GM23248 (cell line): Measurements from ENCODE around the gene BTNL9. TPM values are rescaled to one million over a fixed set of nuclear protein-coding genes. Genes with fewer than 3 reads are reported as not detected.

ENCODE experiments used
- DNase-seq: peaks from one replicate; pipeline ENCODE4 v3.0.0-alpha.2; 2015
- H2AFZ ChIP-seq: fragments of 200-600 bp; sonication (generic); 2 replicates; pipeline ENCODE4 v1.6.1; 2016; ENCODE audit warnings: antibody characterized with exemption
- H3F3A ChIP-seq: fragments of 200-600 bp; sonication (generic); 2 replicates; pipeline ENCODE4 v1.6.1; 2016; ENCODE audit warnings: mild to moderate bottlenecking, antibody characterized with exemption, mixed run types; ENCODE audit not compliant: insufficient read depth
- H3K27ac ChIP-seq: fragments of 200-600 bp; sonication (generic); 2 replicates; pipeline ENCODE4 v1.5.1; 2016; ENCODE audit warnings: mild to moderate bottlenecking
- H3K27me3 ChIP-seq: fragments of 200-600 bp; sonication (generic); replicated peaks from 2 replicates; pipeline ENCODE4 v1.6.1; 2016; ENCODE audit warnings: mild to moderate bottlenecking; ENCODE audit not compliant: insufficient read depth
- H3K36me3 ChIP-seq: fragments of 200-600 bp; sonication (generic); 2 replicates; pipeline ENCODE4 v1.6.1; 2016; ENCODE audit warnings: low read depth, mild to moderate bottlenecking
- H3K4me1 ChIP-seq: fragments of 200-600 bp; sonication (generic); 2 replicates; pipeline ENCODE4 v1.6.1; 2016; ENCODE audit warnings: mild to moderate bottlenecking; ENCODE audit not compliant: insufficient read depth
- H3K4me2 ChIP-seq: fragments of 200-600 bp; sonication (generic); one replicate; pipeline ENCODE4 v1.6.1; 2016; ENCODE audit warnings: mild to moderate bottlenecking; ENCODE audit not compliant: unreplicated experiment
- H3K4me3 ChIP-seq: fragments of 200-600 bp; sonication (generic); 2 replicates; pipeline ENCODE4 v1.5.1; 2016; ENCODE audit warnings: mild to moderate bottlenecking
- H3K79me2 ChIP-seq: fragments of 200-600 bp; sonication (generic); 2 replicates; pipeline ENCODE4 v1.6.1; 2016; ENCODE audit warnings: mild to moderate bottlenecking; ENCODE audit not compliant: insufficient read depth
- H3K9ac ChIP-seq: fragments of 200-600 bp; sonication (generic); 2 replicates; pipeline ENCODE4 v1.6.1; 2016; ENCODE audit warnings: mild to moderate bottlenecking
- H3K9me2 ChIP-seq: fragments of 200-600 bp; sonication (generic); 2 replicates; pipeline ENCODE4 v1.6.1; 2016; ENCODE audit warnings: mixed run types, mild to moderate bottlenecking, moderate library complexity; ENCODE audit not compliant: insufficient read depth
- H3K9me3 ChIP-seq: fragments of 200-600 bp; sonication (generic); one replicate; pipeline ENCODE4 v1.6.1; 2017; ENCODE audit warnings: low read depth
- H4K20me1 ChIP-seq: fragments of 200-600 bp; sonication (generic); 2 replicates; pipeline ENCODE4 v1.6.0; 2016; ENCODE audit not compliant: insufficient read depth
- EZH2 ChIP-seq: fragments of 200-600 bp; sonication (generic); IDR thresholded peaks from 2 replicates; pipeline ENCODE4 v1.6.1; 2018; ENCODE audit warnings: antibody characterized with exemption, mild to moderate bottlenecking; ENCODE audit not compliant: insufficient read depth, poor library complexity, severe bottlenecking
- EZH2phosphoT487 ChIP-seq: fragments of 200-600 bp; sonication (generic); IDR thresholded peaks from 2 replicates; pipeline ENCODE4 v1.6.1; 2018; ENCODE audit warnings: antibody characterized with exemption, moderate library complexity, mild to moderate bottlenecking, low read depth; ENCODE audit not compliant: insufficient read depth
- WGBS, 2 experiments: methylation state at CpG; one replicate each; pipeline ENCODE4 v1.1.6; 2015 to 2017; ENCODE audit warnings: low lambda C conversion rate in 2 of 2, low coverage in 1 of 2; ENCODE audit errors: missing lambda C conversion rate in 2 of 2; 5-methylcytosine and 5-hydroxymethylcytosine counted together
- in situ Hi-C: fragments of 300-500 bp; cut with MboI; formaldehyde crosslinking; loops from 2 replicates; pipeline ENCODE4 v1.15.0; 2020
- polyA plus RNA-seq: library from polyadenylated mRNA; unstranded; fragments of >200 nt; fragmentation: Nextera tagmentation; extraction: Ambion mirVana; gene quantifications from 2 replicates; pipeline ENCODE4 v1.2.1, GENCODE V29; 2016
- total RNA-seq: library from RNA; depleted of rRNA; stranded (reverse); fragments of >200 nt; shearing (Covaris generic); gene quantifications from 2 replicates; pipeline ENCODE4 v1.2.3, GENCODE V29; 2014

The BTNL9 gene
- total and polyA plus RNA-seq, 2 experiments from 2014 or later = not detected

DNA sequence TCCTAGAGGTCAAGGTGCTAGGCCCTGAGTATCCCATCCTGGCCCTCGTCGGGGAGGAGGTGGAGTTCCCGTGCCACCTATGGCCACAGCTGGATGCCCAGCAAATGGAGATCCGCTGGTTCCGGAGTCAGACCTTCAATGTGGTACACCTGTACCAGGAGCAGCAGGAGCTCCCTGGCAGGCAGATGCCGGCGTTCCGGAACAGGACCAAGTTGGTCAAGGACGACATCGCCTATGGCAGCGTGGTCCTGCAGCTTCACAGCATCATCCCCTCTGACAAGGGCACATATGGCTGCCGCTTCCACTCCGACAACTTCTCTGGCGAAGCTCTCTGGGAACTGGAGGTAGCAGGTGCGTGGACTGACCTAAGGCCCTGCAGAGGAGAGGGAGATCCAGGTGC lies 7.9 kb downstream of the BTNL9 start:
- H3K79me2 ChIP-seq = no peaks in the 10 kb centered on the region
- in situ Hi-C loops = loop anchor here (25.0 kb wide), 3 partner anchors 111 to 911 kb away; no protein-coding TSS in a partner anchor
- no peak overlapping the region for H3K27ac ChIP-seq
- no peaks in the 10 kb centered on the region for H3F3A ChIP-seq
- H3K9me3 ChIP-seq = no peaks in the 10 kb centered on the region
- H4K20me1 ChIP-seq = no peaks in the 10 kb centered on the region
- H3K27me3 ChIP-seq = peaks cover 23% of the 10 kb centered on the region
- no peaks in the 10 kb centered on the region for H3K9me2 ChIP-seq
- H3K4me2 ChIP-seq = no peak overlapping the region
- WGBS, 2 experiments = 63 to 64% methylated on average over 15 of the region's 15 CpGs
- TF ChIP-seq EZH2 (no peak), EZH2phosphoT487 (no peak)
- H3K4me3 ChIP-seq = no peak overlapping the region
- no peak overlapping the region for H2AFZ ChIP-seq
- H3K36me3 ChIP-seq = no peaks in the 10 kb centered on the region
- no peaks in the 10 kb centered on the region for H3K4me1 ChIP-seq
- no peak overlapping the region for H3K9ac ChIP-seq
- no peak for DNase-seq

DNA sequence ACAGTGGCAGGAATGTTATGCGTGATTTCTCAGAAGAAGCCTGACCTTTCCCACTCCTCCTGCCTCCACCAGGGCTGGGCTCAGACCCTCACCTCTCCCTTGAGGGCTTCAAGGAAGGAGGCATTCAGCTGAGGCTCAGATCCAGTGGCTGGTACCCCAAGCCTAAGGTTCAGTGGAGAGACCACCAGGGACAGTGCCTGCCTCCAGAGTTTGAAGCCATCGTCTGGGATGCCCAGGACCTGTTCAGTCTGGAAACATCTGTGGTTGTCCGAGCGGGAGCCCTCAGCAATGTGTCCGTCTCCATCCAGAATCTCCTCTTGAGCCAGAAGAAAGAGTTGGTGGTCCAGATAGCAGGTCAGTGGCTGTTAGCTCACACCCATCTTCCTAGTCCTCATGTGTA lies 9.9 kb downstream of the BTNL9 start:
- peaks cover 44% of the 10 kb centered on the region for H3K27me3 ChIP-seq
- no peaks in the 10 kb centered on the region for H3K9me3 ChIP-seq
- DNase-seq = no peak
- no peaks in the 10 kb centered on the region for H3K4me1 ChIP-seq
- no peak overlapping the region for H3K27ac ChIP-seq
- H3K36me3 ChIP-seq = no peaks in the 10 kb centered on the region
- H4K20me1 ChIP-seq = no peaks in the 10 kb centered on the region
- no peaks in the 10 kb centered on the region for H3F3A ChIP-seq
- no peak overlapping the region for H3K4me3 ChIP-seq
- H3K9ac ChIP-seq = no peak overlapping the region
- no peaks in the 10 kb centered on the region for H3K79me2 ChIP-seq
- in situ Hi-C loops = no loop called here
- no peak overlapping the region for H2AFZ ChIP-seq
- TF ChIP-seq EZH2phosphoT487 = no peak
- no peak for TF ChIP-seq EZH2
- WGBS, 2 experiments = 60 to 69% methylated on average over 5 of the region's 5 CpGs
- H3K4me2 ChIP-seq = no peak overlapping the region
- H3K9me2 ChIP-seq = no peaks in the 10 kb centered on the region

DNA sequence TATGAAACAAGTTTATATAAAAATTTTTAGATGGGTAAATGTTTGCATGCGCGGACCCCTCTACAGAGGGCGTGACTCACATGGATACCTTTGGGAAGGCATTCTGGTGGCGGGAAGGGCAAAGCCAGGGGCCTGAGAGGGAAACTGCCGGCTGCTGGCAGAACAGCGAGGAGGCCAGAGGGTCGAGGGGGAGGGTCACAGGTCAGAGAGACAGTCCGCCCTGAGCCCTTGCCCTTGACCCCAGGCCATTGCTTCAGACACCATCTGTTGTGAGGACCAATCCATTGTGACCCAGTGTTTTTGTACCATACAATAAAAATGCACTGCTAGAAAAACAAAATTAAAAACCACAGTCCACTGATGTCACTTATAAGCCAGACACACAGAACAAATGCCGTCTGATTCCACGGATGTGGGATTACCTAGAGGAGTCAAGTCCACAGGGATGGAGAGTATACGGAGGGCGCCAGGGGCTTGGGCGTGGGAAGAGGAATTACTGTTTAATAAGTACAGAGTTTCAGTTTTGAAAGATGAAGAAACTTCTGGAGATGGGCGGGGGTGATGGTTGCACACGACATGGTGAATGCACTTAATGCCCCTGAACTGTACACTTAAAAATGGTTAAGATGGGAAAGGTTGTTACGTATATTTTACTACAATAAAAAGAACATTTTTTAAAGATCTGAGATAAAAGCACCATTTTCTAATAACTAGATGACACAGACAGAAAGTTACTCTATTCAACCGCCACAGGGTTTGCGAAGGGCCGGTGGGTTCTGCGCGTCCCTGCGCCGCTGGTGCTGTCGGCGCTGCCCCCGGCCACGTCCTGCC lies 12.0 kb downstream of the BTNL9 start:
- Histone ChIP-seq H3K27me3 (peaks cover 60% of the 10 kb centered on the region), H3K9me2 (no peaks in the 10 kb centered on the region), H3K79me2 (no peaks in the 10 kb centered on the region), H3K9ac (no peak overlapping the region), H3K4me2 (peak overlapping the region; percentile 47), H3K4me1 (no peaks in the 10 kb centered on the region), H4K20me1 (no peaks in the 10 kb centered on the region; the same call in 1 of the 2 replicates), H3K4me3 (peak overlapping the region; percentile 21), H3F3A (no peaks in the 10 kb centered on the region), H3K27ac (no peak overlapping the region), H3K9me3 (no peaks in the 10 kb centered on the region), H3K36me3 (no peaks in the 10 kb centered on the region), H2AFZ (peak overlapping the region; percentile 59; the same call in 1 of the 2 replicates)
- in situ Hi-C loops = no loop called here
- TF ChIP-seq EZH2phosphoT487 (0 out of 2 replicates have a peak, but pooled peaks have one; percentile 79), EZH2 (peak; percentile 73)
- DNase-seq = no peak
- WGBS, 2 experiments = 7% methylated on average over 27 of the region's 27 CpGs

DNA sequence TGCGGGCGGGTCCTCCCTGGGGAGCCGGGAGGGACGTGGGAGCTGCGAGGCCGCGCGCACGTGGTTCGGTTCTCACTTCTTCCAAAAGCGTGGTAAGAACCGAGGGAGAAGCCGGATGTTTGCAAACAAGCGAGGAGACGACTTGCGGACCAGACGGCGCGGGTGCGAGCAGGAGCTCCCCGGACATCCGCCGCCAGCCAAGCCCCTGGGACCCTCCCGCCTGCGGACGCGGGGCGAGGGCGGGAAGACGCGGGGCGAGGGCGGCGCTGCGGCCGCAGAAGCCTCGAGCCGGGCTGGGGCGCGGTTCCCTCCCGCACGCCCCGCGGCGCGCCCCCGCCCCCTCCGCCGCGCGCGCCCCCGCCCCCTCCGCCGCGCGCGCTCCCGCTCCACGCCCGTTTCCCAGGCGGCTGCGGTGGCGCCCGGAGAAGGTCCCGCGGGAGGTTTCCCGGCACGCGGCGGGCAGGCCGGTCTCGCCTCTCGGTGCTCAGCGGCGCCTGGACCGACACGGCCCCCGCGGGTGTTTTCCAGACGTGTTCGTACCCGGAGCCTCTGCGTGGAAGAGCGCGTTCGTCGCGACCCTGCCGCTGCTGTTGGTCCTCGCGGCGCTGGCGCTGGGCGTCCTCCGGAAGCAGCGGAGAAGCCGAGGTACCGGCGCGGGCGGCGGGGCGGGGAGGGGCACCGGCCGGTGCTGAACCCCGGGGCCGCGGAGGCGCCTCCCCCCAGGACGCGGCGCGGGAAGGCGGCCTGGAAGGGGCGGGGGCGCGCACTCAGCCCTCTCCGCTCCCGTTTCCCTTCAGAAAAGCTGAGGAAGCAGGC lies 12.8 kb downstream of the BTNL9 start:
- Histone ChIP-seq H3K27me3 (peaks cover 68% of the 10 kb centered on the region), H3K9me2 (no peaks in the 10 kb centered on the region), H3K9me3 (no peaks in the 10 kb centered on the region), H3K36me3 (no peaks in the 10 kb centered on the region), H3K4me1 (no peaks in the 10 kb centered on the region), H2AFZ (peak overlapping the region; percentile 77), H3K4me3 (peak overlapping the region; percentile 64), H4K20me1 (no peaks in the 10 kb centered on the region; the same call in 1 of the 2 replicates), H3F3A (no peaks in the 10 kb centered on the region), H3K27ac (no peak overlapping the region), H3K79me2 (no peaks in the 10 kb centered on the region), H3K4me2 (peak overlapping the region; percentile 47), H3K9ac (no peak overlapping the region)
- WGBS, 2 experiments = 3 to 4% methylated on average over 40 to 108 of the region's 120 CpGs
- peak; percentile 23 for DNase-seq
- in situ Hi-C loops = no loop called here
- TF ChIP-seq EZH2phosphoT487 (0 out of 2 replicates have a peak, but pooled peaks have one; percentile 37), EZH2 (no peak)
